Right renal pelvis (tissue), 4 donors: ENCODE measurements around the gene CTU2. TPM values are rescaled to one million over a fixed set of nuclear protein-coding genes. Genes with fewer than 3 reads are reported as not detected.

Experiments
- DNase-seq, 4 donors: peaks; one replicate each; pipeline ENCODE4 v3.0.0-alpha.2; 2013; ENCODE audit warnings: low read depth in 4 of 4, low spot score in 3 of 4, missing footprints in 1 of 4
- polyA plus RNA-seq, 4 donors: library from polyadenylated mRNA; unstranded; fragments of 120-200 nt; gene quantifications; one replicate each; pipeline ENCODE4 v1.2.1, GENCODE V29; 2013; ENCODE audit not compliant: insufficient read length in 4 of 4

CTU2 gene
- polyA plus RNA-seq, 4 donors: 10.3 to 17.9 (median 10.8) TPM

GRCh38 chr16:88726408-88726749 is 20.1 kb downstream of the CTU2 start:
- DNase-seq: no peak

GRCh38 chr16:88726981-88727380 is 20.7 kb downstream of the CTU2 start:
- no peak for DNase-seq

- no peak for DNase-seq
These were observed 21.6 kb downstream of the CTU2 start for GRCh38 chr16:88727871-88728270.

GRCh38 chr16:88730632-88731607 is 24.6 kb downstream of the CTU2 start:
- no peak for DNase-seq

GRCh38 chr16:88731699-88732098 is 25.4 kb downstream of the CTU2 start:
- no peak for DNase-seq

- no peak for DNase-seq
These were observed 26.1 kb downstream of the CTU2 start for GRCh38 chr16:88732172-88732960.

- DNase-seq: no peak
These were observed 26.6 kb downstream of the CTU2 start for GRCh38 chr16:88732961-88733294.

- DNase-seq: no peak
These were observed 27.5 kb downstream of the CTU2 start for GRCh38 chr16:88733630-88734360.

- DNase-seq: no peak
These were observed 28.0 kb downstream of the CTU2 start for GRCh38 chr16:88734361-88734728.

- DNase-seq: no peak
These were observed 28.8 kb downstream of the CTU2 start for GRCh38 chr16:88735121-88735520.

GRCh38 chr16:88735616-88736015 is 29.3 kb downstream of the CTU2 start:
- no peak for DNase-seq

- DNase-seq: no peak
These were observed 29.8 kb downstream of the CTU2 start for GRCh38 chr16:88736088-88736487.

GRCh38 chr16:88736496-88736895 is 30.2 kb downstream of the CTU2 start:
- no peak for DNase-seq

- no peak for DNase-seq
These were observed 31.2 kb downstream of the CTU2 start for GRCh38 chr16:88737298-88738150.

- DNase-seq: no peak
These were observed 32.1 kb downstream of the CTU2 start for GRCh38 chr16:88738151-88739084.

- no peak for DNase-seq
These were observed 33.1 kb downstream of the CTU2 start for GRCh38 chr16:88739139-88739976.

- no peak for DNase-seq
These were observed 33.8 kb downstream of the CTU2 start for GRCh38 chr16:88739977-88740726.

- no peak for DNase-seq
These were observed 34.4 kb downstream of the CTU2 start for GRCh38 chr16:88740727-88741055.
